ENCODE results near the gene DNAJA3. TPM values are rescaled to one million over a fixed set of nuclear protein-coding genes. Genes with fewer than 3 reads are reported as not detected.

DNAJA3 gene
- total and polyA plus RNA-seq, 2 of the 4 experiments (the other 2 are of a cell fraction), result 38.0 to 40.2 TPM

DNA sequence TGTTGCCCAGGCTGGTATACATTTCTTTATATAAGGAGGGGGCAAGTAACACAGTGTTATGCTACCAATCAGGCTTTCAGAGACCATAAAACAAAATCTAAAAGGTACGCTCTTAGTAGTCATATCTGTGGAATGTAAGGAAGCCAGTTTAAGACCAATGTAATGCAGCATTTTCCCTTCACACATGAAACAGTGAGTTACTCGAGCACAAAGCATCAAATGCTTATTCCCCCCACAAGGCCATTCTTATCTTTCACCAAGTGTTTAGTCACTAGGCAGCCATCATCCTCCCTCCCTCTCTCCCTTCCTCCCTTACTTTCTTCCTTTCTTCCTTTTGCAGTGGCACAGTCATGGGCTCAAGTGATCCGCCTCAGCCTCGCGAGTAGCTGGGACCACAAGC, 63.4 kb downstream of the DNAJA3 start:
- no TSS peak for BruUV-seq (replicated peaks)
- Histone ChIP-seq H3K27me3 (ENCODE audit: control insufficient read depth, insufficient read depth, low read length) (no peaks in the 10 kb centered on the region), H4K8ac (ENCODE audit: low read depth in 2 of 2, low read length in 2 of 2) (peak overlapping the region in 1 of 2 experiments; percentile 72; a peak in 3 of 4 replicates), H2AK9ac (replicated peaks; ENCODE audit: low read depth, low read length, poor library complexity) (peak overlapping the region; percentile 90), H3K9me3 (ENCODE audit: control insufficient read depth, insufficient read depth, low read length) (no peaks in the 10 kb centered on the region), H3K27ac (ENCODE audit: insufficient read depth, low read length) (peak overlapping the region; percentile 64), H4K20me1 (ENCODE audit: insufficient read depth, low read length) (peaks cover 3% of the 10 kb centered on the region; the same call in 1 of the 2 replicates), H2AK5ac (ENCODE audit: low read depth, low read length) (peak overlapping the region; percentile 56), H4K5ac (ENCODE audit: low read depth, low read length) (peak overlapping the region; percentile 22; the same call in 1 of the 2 replicates), H2BK120ac (ENCODE audit: low read depth, low read length) (peak overlapping the region; percentile 92), H3K9ac (ENCODE audit: low read depth, low read length) (no peak overlapping the region), H2BK15ac (ENCODE audit: low read depth, low read length) (peak overlapping the region; percentile 46; the same call in 2 of the 3 replicates), H3K79me1 (ENCODE audit: low read depth in 1 of 2, low read length in 2 of 2) (peaks cover 34 to 77% of the 10 kb centered on the region in 2 experiments), H2AFZ (replicated peaks; ENCODE audit: low read length, poor library complexity) (peak overlapping the region; percentile 77), H3K36me3 (ENCODE audit: control insufficient read depth, insufficient read depth, low read length) (peaks cover 3% of the 10 kb centered on the region), H3K4me2 (ENCODE audit: low read depth, low read length) (peak overlapping the region; percentile 28), H3K9me1 (ENCODE audit: insufficient read depth, low read length) (peaks cover 18% of the 10 kb centered on the region), H3K23ac (ENCODE audit: low read depth, low read length) (peak overlapping the region; percentile 76; the same call in 1 of the 2 replicates), H2BK5ac (ENCODE audit: low read depth, low read length, poor library complexity, severe bottlenecking) (peak overlapping the region; percentile 88), H3K56ac (ENCODE audit: extremely low read depth, insufficient read depth, low read length) (no peak overlapping the region), H2BK20ac (ENCODE audit: low read depth, low read length) (peak overlapping the region; percentile 84), H3K18ac (ENCODE audit: low read depth, low read length) (peak overlapping the region; percentile 65), H3K4me1 (ENCODE audit: control insufficient read depth, insufficient read depth, low read length) (peaks cover 15% of the 10 kb centered on the region), H4K91ac (ENCODE audit: insufficient read depth, low read depth, low read length) (peak overlapping the region; percentile 74), H3K4me3 (ENCODE audit: insufficient read depth, low read depth, low read length) (no peak overlapping the region), H3K4ac (ENCODE audit: low read depth, low read length) (peak overlapping the region; percentile 93), H3K14ac (replicated peaks; ENCODE audit: low read depth, low read length) (peak overlapping the region; percentile 86)
- no CpG with 5 or more reads among the region's 5 CpGs for WGBS, 2 experiments (ENCODE audit: extremely low coverage in 2 of 2, insufficient read length in 1 of 2)
- CTCF ChIA-PET, result interaction anchor here (1.0 kb wide), 1 partner anchor 13 kb away, joined by 4 read pairs; the partner anchor contains the start of gene HMOX2
- ATAC-seq (ENCODE audit: low read depth) (peak; percentile 86), DNase-seq (peak; percentile 90)
- no peak for TF ChIP-seq POLR2A (IDR thresholded peaks at IDR 0.05; ENCODE audit: low read depth, low read length)
- peak; percentile 29; the same call in 1 of the 2 replicates for TF ChIP-seq MAZ (IDR thresholded peaks at IDR 0.05; ENCODE audit: borderline replicate concordance, low read depth, low read length)
- POLR2A ChIA-PET (ENCODE audit: unreplicated experiment), result interaction anchor here (1.5 kb wide), 1 partner anchor 12 kb away, joined by 4 read pairs; no protein-coding TSS in a partner anchor
- dilution Hi-C loops (cut with HindIII; ENCODE audit: low sequenced_read_pairs, unreplicated experiment), result no loop called here
- in situ Hi-C loops (cut with MboI; ENCODE audit: low sequenced_read_pairs), result no loop called here
- intact Hi-C loops (cut with micrococcal nuclease), result no loop called here
